GM18520 (cell line): ENCODE results near the gene PKD2.
"Not testable (repeated sequence)": the region's sequence is repeated elsewhere in the genome, so short reads cannot be mapped to it uniquely, and the experiment has no call there.

Experiments
- ATAC-seq: cut with Tn5 transposase; IDR thresholded peaks from one replicate; pipeline ENCODE4 v1.9.1; 2021; ENCODE audit not compliant: unreplicated experiment

Gene PKD2

GRCh38 chr4:88025868-88026661 lies 18.6 kb downstream of the PKD2 start:
- not testable (repeated sequence) for ATAC-seq

GRCh38 chr4:88027611-88028608 lies 20.5 kb downstream of the PKD2 start:
- no peak for ATAC-seq

DNA sequence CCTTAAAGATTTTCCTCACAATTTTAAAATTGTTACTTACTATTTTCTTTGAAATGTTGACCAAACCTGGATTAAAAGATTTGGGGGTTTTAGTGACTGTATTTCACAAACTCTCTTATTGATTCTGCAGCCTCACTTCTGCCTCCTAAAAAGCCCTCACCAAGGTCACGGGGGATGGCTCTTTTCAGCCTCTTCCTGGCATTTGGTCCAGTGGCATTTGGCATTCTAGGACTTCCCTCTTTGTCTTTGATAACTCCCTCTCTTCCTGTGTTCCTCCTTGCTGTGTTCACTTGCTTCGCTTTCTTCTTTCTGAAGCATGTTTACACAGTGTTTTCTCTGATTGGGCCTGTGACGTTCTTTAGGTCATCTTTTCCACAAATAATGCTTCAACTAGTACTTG lies 21.5 kb downstream of the PKD2 start:
- no peak for ATAC-seq

GRCh38 chr4:88029556-88029955 lies 22.1 kb downstream of the PKD2 start:
- ATAC-seq, result no peak

DNA sequence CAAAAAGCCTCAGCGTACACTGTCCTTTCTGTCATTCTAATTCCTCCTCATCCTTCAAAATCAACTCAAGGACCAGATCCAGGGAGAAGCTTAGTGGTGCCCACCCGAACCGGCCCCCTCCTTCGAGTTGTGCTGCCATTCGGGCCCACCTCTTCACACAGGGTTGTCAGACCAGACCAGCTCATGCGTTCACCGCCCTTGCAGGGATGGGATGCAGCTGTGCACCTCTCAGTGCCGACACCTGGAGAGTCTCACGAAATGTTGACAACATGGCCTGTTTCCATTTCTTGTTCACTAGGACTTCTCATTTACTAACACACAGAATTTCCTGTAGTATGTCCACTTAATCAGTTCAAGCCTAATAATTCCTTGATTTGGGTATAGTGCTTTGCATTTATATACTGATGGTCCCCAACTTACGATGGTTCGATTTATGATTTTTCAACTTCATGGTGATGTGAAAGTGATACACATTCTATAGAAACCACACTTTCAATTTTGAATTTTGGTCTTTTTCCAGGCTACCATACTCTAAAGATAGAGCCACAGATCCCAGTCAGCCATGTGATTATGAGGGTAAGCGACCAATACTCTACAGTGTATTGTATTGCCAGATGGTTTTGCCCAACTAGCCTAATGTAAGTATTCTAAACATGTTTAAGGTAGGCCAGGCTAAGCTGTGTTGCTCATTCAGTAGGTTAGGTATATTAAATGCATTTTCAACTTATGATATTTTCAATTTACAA lies 23.3 kb downstream of the PKD2 start:
- ATAC-seq, result no peak

DNA sequence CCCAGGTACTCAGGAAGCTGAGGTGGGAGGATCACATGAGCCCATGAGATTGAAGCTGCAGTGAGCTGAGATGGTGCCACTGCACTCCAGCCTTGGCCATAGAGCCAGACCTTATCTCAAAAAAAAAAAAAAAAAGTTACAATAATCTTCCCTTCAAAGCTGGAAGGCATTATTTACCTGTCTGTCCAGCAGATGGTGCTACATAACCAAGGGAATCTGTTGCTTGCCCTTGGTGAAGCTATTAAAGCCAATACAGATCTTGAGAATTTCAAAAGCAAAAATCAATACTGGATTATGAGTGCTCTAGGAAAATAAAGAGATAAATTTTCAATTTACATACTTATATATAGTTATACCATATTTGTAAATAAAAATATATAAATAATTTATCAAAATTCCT lies 25.9 kb downstream of the PKD2 start:
- ATAC-seq, result no peak

- ATAC-seq, result no peak
Observed at GRCh38 chr4:88035292-88035691, 27.9 kb downstream of the PKD2 start.

DNA sequence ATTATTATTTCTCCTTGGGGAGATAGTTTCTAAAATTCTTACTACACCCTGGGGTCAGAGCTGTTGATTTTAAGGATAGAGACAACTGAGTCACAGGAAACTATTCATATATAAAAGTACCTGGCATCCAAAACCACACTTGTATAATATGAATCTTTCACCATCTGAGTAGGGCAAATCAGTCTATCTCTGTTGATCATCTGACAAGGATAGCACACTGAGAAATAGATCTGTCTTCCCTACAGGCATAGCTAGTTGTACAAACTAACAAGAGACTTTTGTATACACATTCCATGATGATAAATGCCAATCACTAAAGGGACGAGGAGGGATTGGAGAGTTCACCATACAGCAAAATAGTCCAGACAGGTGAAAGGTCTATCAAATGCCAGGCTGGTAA lies 30.0 kb downstream of the PKD2 start:
- no peak for ATAC-seq

DNA sequence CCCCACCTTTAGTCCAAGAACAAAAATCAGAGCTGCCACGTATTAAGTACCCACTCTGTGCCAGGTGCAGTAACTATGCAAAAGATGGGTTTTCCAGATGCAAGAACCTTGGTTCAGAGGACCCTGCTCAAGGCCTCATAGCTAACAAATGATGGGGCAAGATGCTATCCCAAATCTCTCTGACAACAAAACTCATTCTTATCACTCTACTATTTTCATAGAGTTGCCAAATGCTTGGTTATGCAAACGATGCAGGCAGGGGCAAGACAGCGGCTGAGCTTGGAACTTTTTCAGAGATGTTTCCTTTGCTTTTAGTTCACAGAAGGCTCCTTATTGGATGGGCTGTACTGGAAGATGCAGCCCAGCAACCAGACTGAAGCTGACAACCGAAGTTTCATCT lies 30.5 kb downstream of the PKD2 start:
- no peak for ATAC-seq

- no peak for ATAC-seq
Observed at GRCh38 chr4:88040707-88041106, 33.3 kb downstream of the PKD2 start.

DNA sequence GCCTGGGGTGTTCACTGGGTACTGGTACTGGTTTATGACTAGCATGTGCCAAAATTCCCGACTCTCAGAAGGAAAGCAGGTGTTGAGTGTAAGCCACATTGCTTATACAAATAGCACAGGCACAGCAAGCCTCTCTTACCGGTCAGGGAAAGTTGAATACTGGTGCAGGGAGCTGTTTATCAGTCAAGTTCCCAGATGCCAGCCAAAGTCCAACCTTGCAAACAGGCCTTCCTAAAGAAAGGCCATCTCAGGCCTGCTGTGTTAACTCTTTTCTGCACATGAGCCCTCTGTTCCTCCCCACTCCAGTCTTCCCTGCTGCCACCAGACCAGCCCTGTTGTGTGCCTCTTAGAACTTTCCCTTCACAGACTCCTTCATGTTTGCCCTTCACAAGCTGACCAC lies 34.2 kb downstream of the PKD2 start:
- ATAC-seq, result no peak

- ATAC-seq, result no peak
Observed at GRCh38 chr4:88043001-88043400, 35.6 kb downstream of the PKD2 start.

DNA sequence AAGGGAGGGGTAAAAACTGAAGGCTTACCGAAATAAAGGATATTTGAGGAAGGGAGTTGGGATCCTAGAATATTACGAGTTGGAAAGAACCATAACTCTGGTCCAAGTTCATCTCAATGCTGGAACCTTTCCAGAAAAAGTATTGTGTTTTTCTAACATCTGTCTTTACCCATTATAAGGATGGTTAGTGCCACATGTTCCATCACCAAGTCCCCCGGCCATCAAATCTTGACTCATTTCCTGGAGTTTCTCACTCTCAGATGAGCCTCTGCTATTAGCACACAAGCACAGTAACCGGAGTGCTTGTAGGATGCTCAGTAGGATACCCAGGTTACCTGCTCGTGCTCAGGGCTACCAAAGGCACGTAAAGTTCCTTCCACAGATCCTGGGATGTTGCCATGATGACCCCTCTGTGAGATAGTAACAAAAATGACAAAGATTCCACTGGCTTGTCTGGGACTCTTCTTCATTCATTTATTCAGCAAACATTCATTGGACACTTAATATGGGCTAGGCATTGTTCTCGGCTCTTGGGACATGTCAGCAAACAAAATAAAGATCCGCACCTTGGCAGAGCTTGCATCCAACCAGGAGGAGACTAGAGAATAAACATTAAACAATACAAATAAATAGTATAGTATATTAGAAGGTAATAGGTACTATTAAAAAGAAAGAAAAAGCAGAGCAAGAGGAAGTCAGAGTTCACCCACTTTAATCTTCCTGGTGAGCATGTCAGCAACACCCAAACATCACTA lies 36.3 kb downstream of the PKD2 start:
- no peak for ATAC-seq

DNA sequence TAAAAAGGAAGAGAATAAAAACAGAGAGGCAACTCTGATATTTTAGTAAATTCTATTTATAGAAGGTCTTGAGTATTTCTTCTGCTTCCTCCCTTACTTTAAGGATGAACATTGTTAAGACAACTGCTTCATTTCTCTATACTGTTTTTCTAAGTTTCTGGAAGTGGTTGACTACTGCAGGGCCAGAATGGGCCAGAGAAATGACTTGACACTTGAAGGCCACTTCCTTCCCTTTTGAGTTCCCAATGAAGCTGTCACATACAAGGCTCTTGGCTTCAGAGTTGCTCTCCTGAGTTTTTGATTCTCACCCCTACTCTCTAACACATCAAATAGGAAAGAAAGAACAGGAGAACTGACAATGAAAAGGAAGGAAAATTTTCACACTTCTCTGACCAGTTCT lies 37.6 kb downstream of the PKD2 start:
- ATAC-seq, result no peak

DNA sequence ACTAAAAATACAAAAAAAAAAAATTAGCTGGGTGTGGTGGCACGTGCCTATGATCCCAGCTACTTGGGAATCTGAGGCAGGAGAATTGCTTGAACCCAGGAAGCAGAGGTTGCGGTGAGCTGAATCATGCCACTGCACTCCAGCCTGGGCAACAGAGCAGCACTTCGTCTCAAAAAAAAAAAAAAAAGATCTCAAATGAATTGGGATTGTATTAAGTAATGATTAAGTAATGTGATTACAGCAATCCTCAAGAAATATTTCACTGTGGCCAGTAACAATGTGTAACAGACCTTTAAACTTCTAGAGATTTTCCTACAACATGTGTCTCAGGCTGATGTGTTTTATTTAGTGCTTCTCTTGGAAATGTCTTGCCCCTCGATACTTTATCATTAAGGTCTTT lies 46.8 kb downstream of the PKD2 start:
- no peak for ATAC-seq

DNA sequence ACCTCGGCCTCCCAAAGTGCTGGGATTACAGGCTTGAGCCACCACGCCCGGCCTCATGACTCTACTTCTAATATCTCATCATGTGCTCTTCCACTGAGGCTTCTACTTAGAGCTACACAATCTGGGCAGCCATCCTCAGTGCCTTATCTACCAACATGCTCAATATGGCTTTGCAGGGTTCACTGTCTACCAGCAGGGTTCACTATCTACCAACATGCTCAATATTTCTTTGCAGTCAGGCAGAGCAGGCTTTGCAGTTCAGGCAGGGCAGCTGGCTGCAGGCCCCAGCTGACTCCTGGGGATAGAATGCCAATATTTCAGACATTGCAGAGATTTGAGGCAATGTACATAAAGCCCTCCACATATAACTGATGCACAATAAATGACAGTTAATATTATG lies 47.5 kb downstream of the PKD2 start:
- ATAC-seq, result no peak

DNA sequence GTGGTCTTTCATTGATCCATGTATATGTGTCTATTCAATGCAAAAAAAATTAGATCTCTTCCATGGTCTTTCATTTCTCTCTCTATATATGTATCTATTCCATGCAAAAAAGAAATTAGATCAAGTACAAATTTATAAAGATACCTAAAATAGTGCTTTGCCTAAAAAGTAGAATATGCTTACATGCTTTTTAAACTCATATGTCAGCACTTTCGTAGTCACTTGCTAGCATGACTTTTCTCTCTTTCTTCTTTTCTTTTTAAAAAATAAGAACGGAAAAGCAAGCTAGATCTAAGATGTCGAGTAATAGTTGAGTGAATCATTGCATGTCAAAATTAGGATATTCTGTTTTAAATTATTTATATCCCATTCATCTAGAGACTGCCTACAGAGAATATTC lies 50.9 kb downstream of the PKD2 start:
- ATAC-seq, result no peak

GRCh38 chr4:88059766-88060165 lies 52.3 kb downstream of the PKD2 start:
- ATAC-seq, result no peak

GRCh38 chr4:88060431-88060830 lies 53.0 kb downstream of the PKD2 start:
- no peak for ATAC-seq

- no peak for ATAC-seq
Observed at GRCh38 chr4:88062311-88062710, 54.9 kb downstream of the PKD2 start.

GRCh38 chr4:88062843-88063242 lies 55.4 kb downstream of the PKD2 start:
- ATAC-seq, result no peak
